PC-3 (cell line): ENCODE results near the gene TFAP2A. TPM values are rescaled to one million over a fixed set of nuclear protein-coding genes. Genes with fewer than 3 reads are reported as not detected.

Experiments used
- ATAC-seq: fragments of 200-7000 bp; cut with Tn5 transposase; 2 replicates; pipeline ENCODE4 v1.9.1; 2020; ENCODE audit warnings: mild to moderate bottlenecking, moderate library complexity
- BruUV-seq: library from RNA; stranded (reverse); fragments of 400-500 nt; replicated peaks from 2 replicates; lab custom pipeline; 2021; lab: Mats Ljungman, UMichigan
- CTCF ChIA-PET: fragments of 300-600 bp; sonication (Branson Sonifier 250); formaldehyde crosslinking; loops from one replicate; lab custom pipeline; 2022; ENCODE audit warnings: antibody characterized with exemption; lab: Charles Lee
- POLR2A ChIA-PET: fragments of 300-600 bp; sonication (Branson Sonifier 250); formaldehyde crosslinking; loops from one replicate; lab custom pipeline; 2022; ENCODE audit warnings: antibody characterized with exemption; ENCODE audit not compliant: unreplicated experiment; lab: Charles Lee
- DNase-seq: peaks from one replicate; pipeline ENCODE4 v3.0.0-alpha.2; 2015
- H2AFZ ChIP-seq: fragments of 300-600 bp; sonication (generic); 2 replicates; pipeline ENCODE4 v1.6.0; 2016; ENCODE audit warnings: antibody characterized with exemption, low read length
- H3F3A ChIP-seq: fragments of 300-600 bp; sonication (generic); one replicate; pipeline ENCODE4 v1.6.0; 2017; ENCODE audit warnings: antibody characterized with exemption, low read length, control low read depth, mild to moderate bottlenecking; ENCODE audit not compliant: unreplicated experiment
- H3K27ac ChIP-seq: fragments of 300-600 bp; sonication (generic); 2 replicates; pipeline ENCODE4 v1.5.1; 2016; ENCODE audit warnings: mild to moderate bottlenecking, low read length
- H3K27me3 ChIP-seq: fragments of 300-600 bp; sonication (generic); 2 replicates; pipeline ENCODE4 v1.6.1; 2016; ENCODE audit warnings: low read length, mixed read lengths
- H3K36me3 ChIP-seq: fragments of 300-600 bp; sonication (generic); 2 replicates; pipeline ENCODE4 v1.6.1; 2016; ENCODE audit warnings: low read depth, mixed run types, low read length, mixed read lengths
- H3K4me1 ChIP-seq: fragments of 300-600 bp; sonication (generic); 2 replicates; pipeline ENCODE4 v1.5.1; 2016; ENCODE audit warnings: low read length; ENCODE audit not compliant: insufficient read depth
- H3K4me2 ChIP-seq: fragments of 300-600 bp; sonication (generic); 2 replicates; pipeline ENCODE4 v1.6.0; 2016; ENCODE audit warnings: low read length
- H3K4me3 ChIP-seq: fragments of 300-600 bp; sonication (generic); 2 replicates; pipeline ENCODE4 v1.5.1; 2016; ENCODE audit warnings: mild to moderate bottlenecking, low read length, mixed read lengths
- H3K79me2 ChIP-seq: fragments of 300-600 bp; sonication (generic); 2 replicates; pipeline ENCODE4 v1.6.1; 2017; ENCODE audit warnings: low read length, mixed read lengths
- H3K9ac ChIP-seq: fragments of 300-600 bp; sonication (generic); 2 replicates; pipeline ENCODE4 v1.6.0; 2016; ENCODE audit warnings: mild to moderate bottlenecking, low read length
- H3K9me2 ChIP-seq: fragments of 300-600 bp; sonication (generic); replicated peaks from 2 replicates; pipeline ENCODE4 v1.6.1; 2016; ENCODE audit warnings: mixed run types, low read length, mixed read lengths
- H3K9me3 ChIP-seq: fragments of 300-600 bp; sonication (generic); 2 replicates; pipeline ENCODE4 v1.6.1; 2016; ENCODE audit warnings: low read length, mixed read lengths
- H4K20me1 ChIP-seq: fragments of 300-600 bp; sonication (generic); 2 replicates; pipeline ENCODE4 v1.6.1; 2016; ENCODE audit warnings: low read length, mixed read lengths
- CTCF ChIP-seq: fragments of 300-600 bp; sonication (generic); conservative IDR thresholded peaks from 2 replicates; pipeline ENCODE4 v1.5.1; 2017; ENCODE audit warnings: antibody characterized with exemption, low read depth, mild to moderate bottlenecking, low read length
- EZH2 ChIP-seq: fragments of 300-600 bp; sonication (generic); IDR thresholded peaks from one replicate; pipeline ENCODE4 v1.6.1; 2017; ENCODE audit warnings: antibody characterized with exemption, mild to moderate bottlenecking, low read length; ENCODE audit not compliant: unreplicated experiment
- EZH2phosphoT487 ChIP-seq: fragments of 300-600 bp; sonication (generic); IDR thresholded peaks from 2 replicates; pipeline ENCODE4 v1.6.1; 2018; ENCODE audit warnings: mild to moderate bottlenecking, antibody characterized with exemption, low read length, borderline replicate concordance
- intact Hi-C: fragments of 100-400 bp; cut with micrococcal nuclease; formaldehyde crosslinking; loops from 2 replicates; pipeline ENCODE4 v1.9.0; 2023
- total RNA-seq: library from RNA; depleted of rRNA; stranded (reverse); fragments of >200 nt; gene quantifications from 2 replicates; pipeline ENCODE4 v1.2.3, GENCODE V29; 2014

TFAP2A gene
- total RNA-seq, 1 experiment from 2014 or later = 29.4 TPM

- intact Hi-C loops = loop anchor here (1.0 to 5.0 kb wide), 4 partner anchors 9 to 1011 kb away; no protein-coding TSS in a partner anchor
- TSS peak; percentile 63 for BruUV-seq
- peaks cover 14% of the 10 kb centered on the region for H4K20me1 ChIP-seq
- peak overlapping the region; percentile 73 for H2AFZ ChIP-seq
- peaks cover 95% of the 10 kb centered on the region for H3K79me2 ChIP-seq
- H3K9ac ChIP-seq = peak overlapping the region; percentile 99
- peak overlapping the region; percentile 91 for H3K4me3 ChIP-seq
- no peaks in the 10 kb centered on the region for H3K27me3 ChIP-seq
- peaks cover 29% of the 10 kb centered on the region for H3K4me1 ChIP-seq
- no peaks in the 10 kb centered on the region for H3K9me2 ChIP-seq
- DNase-seq (no peak), ATAC-seq (no peak)
- H3K27ac ChIP-seq = peak overlapping the region; percentile 98
- ChIA-PET CTCF (interaction anchor here (0.6 kb wide), 1 partner anchor 765 kb away, joined by 4 read pairs; no protein-coding TSS in a partner anchor), POLR2A (interaction anchor here (0.6 to 1.0 kb wide), 3 partner anchors 884 to 1008 kb away, joined by 3 to 4 read pairs (median 3); no protein-coding TSS in a partner anchor)
- H3F3A ChIP-seq = no peaks in the 10 kb centered on the region
- peak overlapping the region; percentile 99 for H3K4me2 ChIP-seq
- no peak for TF ChIP-seq EZH2
- no peak for TF ChIP-seq EZH2phosphoT487
- TF ChIP-seq CTCF = no peak
- no peaks in the 10 kb centered on the region for H3K9me3 ChIP-seq
- H3K36me3 ChIP-seq = peaks cover 23% of the 10 kb centered on the region
Observed at GRCh38 chr6:10413262-10413849, 1.5 kb downstream of the TFAP2A start.

- peaks cover 21% of the 10 kb centered on the region for H4K20me1 ChIP-seq
- peaks cover 95% of the 10 kb centered on the region for H3K79me2 ChIP-seq
- peak overlapping the region; percentile 99 for H3K9ac ChIP-seq
- intact Hi-C loops = loop anchor here (1.0 to 5.0 kb wide), 4 partner anchors 8 to 1010 kb away; no protein-coding TSS in a partner anchor
- CTCF ChIA-PET = interaction anchor here (0.6 kb wide), 1 partner anchor 1161 kb away, joined by 3 read pairs; no protein-coding TSS in a partner anchor
- no peaks in the 10 kb centered on the region for H3K9me3 ChIP-seq
- POLR2A ChIA-PET = interaction anchor here (0.6 kb wide), 1 partner anchor 17 kb away, joined by 6 read pairs; no protein-coding TSS in a partner anchor
- DNase-seq = peak; percentile 88
- peaks cover 30% of the 10 kb centered on the region for H3K36me3 ChIP-seq
- H3K4me3 ChIP-seq = peak overlapping the region; percentile 91
- H3K4me2 ChIP-seq = peak overlapping the region; percentile 99
- no peaks in the 10 kb centered on the region for H3K9me2 ChIP-seq
- 0 out of 2 replicates have a peak, but pooled peaks have one; percentile 41 for TF ChIP-seq EZH2phosphoT487
- TF ChIP-seq CTCF = 0 out of 2 replicates have a peak, but pooled peaks have one; percentile 9
- no peak for TF ChIP-seq EZH2
- H2AFZ ChIP-seq = no peak overlapping the region
- no peaks in the 10 kb centered on the region for H3F3A ChIP-seq
- H3K4me1 ChIP-seq = peaks cover 29% of the 10 kb centered on the region
- BruUV-seq = no TSS peak
- H3K27ac ChIP-seq = peak overlapping the region; percentile 98
- no peaks in the 10 kb centered on the region for H3K27me3 ChIP-seq
- peak; percentile 11 for ATAC-seq
Observed at GRCh38 chr6:10412461-10413261, 2.2 kb downstream of the TFAP2A start.
